NCI-H2171 (cell line): ENCODE results near the gene DDX25.

Source experiments
- DNase-seq: peaks from one replicate; lab custom pipeline; 2025; lab: John Stamatoyannopoulos, UW

The DDX25 gene

GRCh38 chr11:125950696-125951651 is 46.7 kb downstream of the DDX25 start:
- no peak for DNase-seq

- DNase-seq = no peak
Measured at GRCh38 chr11:125951731-125952130, 47.4 kb downstream of the DDX25 start.

GRCh38 chr11:125952559-125952958 is 48.3 kb downstream of the DDX25 start:
- no peak for DNase-seq

DNA sequence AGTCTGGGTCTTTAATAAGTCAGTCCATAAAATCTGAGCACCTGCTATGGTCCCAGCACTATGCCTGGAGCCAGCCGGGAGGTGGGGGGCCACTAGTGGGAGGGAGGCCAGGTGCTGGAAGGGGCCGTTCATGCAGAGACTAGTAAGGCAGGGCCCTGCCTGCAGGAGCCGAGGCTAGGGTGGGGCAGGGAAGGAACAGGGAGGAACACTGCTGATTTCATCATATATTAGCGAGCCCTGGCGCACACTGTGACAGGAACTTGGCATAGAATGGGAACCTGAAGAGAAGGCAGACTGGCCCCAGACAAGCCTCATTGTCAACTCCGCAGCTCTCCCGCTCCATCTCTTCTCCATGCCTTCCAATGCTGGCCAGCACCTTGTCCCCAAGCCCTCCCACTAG is 48.7 kb downstream of the DDX25 start:
- DNase-seq = no peak

GRCh38 chr11:125953401-125953935 is 49.2 kb downstream of the DDX25 start:
- no peak for DNase-seq

DNA sequence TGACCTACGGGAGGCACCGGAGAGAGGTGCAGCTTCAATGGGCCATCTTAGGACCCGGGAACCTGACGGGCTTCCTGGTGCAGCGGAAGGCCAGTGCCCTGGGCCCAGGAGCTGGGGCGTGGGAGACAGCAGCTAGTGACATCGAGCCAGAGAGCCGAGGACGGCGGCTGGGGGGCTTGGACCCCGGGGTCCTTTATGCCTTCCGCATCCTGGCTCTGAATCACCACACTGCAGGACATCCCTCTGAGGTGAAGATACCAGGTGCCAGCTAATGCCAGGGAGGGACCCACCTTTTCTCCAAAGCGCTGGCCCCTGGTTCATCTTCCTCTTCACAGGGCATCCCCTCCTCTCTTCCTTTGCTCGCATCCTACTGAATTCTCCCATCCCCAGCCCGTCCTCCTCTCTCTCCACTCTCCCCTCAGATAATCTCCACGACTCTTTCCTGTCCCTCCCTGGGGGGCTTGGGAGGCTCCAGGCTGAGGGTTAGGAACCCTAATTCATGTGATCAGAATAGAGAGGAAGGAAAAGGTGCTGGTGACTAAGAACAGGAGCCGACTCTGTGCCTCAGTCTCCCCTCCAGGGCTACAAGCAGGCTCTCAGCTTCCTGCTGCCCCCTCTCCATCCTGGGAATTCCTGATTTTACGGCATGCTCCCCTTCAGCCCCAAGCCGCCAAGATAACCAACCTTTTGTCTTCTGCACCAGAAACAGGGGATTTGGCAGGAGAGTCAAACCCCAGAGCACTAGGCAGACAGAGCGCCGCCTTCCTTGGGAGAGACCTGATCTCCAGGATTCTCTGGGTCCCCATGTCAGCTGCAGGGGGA is 50.0 kb downstream of the DDX25 start:
- DNase-seq = no peak

DNA sequence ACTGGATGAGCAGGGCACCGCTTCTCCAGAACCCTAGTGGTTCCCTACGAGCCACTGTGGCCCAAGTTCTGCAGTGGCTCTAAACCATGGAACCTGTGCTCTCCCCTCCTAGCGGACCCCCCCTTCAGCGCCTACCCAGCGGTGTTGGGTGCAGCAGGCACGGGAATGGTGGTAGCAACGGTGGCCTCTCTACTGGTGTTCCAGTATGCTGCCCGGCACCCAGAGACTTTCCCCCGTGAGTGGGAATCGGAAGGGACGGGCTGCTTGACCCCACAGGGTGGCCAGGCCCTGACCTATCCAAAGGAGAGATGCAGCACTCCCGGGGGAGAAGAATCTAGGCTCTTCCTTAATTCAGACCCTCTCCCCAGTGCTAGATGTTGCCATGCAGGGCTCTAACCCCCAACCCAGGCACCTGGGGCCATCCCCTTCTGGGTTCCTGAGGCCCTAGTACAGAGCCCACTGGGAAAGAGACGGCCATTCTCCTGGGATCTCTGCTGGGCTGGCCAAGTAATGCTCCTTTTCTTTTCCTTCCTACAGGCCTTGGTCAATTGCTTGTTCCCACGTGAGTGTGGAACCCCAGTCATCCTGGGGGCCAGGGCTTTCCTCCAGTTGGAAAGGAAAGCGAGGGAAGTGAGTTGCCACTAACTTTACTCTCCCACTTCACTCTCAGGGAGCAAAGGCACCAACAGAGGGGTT is 50.8 kb downstream of the DDX25 start:
- DNase-seq = no peak

DNA sequence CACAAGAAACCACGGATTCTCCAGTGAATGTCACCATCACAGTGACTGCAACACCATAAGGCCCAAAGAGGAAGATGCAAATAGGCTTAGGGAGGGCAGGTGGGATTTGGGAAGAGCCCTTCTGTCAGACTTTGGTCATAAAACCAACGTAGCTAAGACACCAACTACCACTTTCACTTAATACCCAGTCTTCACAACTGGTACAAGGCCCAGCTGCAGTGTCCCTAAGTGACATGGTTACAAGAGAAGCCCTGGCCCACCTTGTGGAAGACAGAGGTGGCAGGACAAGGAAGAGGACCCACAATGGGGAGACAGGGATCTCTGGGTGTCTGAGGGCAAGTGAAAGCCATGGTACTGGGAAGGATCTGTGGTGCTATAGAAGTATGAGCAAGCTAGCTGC is 51.5 kb downstream of the DDX25 start:
- no peak for DNase-seq

GRCh38 chr11:125956391-125957134 is 52.3 kb downstream of the DDX25 start:
- DNase-seq = no peak

DNA sequence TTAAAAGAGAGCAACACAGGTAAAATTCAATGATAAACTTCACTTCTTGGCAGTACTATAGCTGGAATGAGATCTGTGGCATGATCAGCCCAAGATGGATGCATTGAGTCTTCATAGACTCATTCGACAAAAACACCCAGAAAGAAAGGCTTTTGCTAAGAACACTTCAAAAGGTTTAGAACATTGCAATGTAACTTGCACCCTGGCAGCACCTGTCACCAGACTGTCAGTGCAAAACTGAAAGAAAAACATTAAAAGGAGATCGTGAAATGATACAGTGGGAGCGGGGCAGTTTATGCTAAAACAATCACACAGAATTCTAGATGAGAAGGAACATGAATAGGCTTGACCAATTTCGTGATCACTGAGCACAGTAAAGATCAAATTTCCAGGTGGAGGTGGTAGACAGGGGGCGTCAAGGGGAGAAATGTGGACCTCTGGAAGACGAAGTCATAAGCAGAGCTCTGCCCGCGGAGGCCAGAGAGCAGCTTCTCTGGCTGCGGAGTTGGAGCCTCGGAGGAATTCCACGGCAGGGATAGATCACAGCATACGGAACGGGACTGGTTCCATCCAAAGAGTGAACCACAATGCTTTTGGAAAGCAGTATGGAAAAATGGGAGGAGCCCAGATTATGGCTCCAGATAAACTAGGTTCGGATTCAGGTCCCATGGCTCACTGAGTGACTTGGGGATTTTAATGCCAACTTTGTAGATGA is 53.5 kb downstream of the DDX25 start:
- DNase-seq = no peak

DNA sequence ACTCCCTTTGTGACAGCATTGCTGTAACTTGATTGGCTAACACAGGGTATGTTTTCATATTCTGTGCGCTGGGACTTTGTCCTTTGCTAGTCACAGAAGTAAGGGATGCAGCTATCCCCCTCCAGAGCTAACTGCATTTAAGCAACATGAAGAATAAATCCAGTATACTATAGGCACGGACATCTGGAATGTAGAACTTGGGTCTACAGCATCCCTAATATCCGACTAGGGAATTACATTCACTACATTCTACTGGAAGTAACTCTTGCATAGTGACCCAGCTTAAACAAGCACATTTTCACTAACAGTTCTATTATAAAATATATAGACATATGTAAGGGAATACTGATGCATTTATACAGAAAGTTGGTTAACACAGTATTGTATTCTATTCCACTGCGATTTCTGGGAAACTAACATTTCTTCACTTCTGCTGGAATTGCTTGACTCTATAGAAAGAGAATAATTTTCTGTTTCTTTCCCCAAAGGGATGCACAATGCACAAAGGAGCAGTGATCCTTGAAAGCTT is 54.6 kb downstream of the DDX25 start:
- DNase-seq = no peak

DNA sequence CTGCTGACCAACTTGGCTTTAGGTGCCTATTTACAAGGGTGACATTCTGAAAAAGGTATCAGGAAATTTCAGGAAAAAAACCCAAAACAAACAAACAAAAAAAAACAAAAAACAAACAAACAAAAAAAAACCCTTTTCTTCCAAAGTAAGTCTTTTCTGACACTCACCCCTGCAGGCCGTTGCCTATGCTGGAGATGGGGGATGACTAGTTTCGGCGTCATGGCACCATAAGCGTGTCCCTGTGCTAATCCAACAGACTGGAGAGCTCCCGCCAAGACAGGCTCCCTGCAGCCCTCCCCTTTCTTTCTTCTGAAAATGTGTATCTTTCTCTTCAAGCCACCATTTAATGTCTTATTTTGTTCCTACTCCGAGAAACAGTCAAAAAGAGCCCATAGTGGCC is 55.2 kb downstream of the DDX25 start:
- DNase-seq = no peak

DNA sequence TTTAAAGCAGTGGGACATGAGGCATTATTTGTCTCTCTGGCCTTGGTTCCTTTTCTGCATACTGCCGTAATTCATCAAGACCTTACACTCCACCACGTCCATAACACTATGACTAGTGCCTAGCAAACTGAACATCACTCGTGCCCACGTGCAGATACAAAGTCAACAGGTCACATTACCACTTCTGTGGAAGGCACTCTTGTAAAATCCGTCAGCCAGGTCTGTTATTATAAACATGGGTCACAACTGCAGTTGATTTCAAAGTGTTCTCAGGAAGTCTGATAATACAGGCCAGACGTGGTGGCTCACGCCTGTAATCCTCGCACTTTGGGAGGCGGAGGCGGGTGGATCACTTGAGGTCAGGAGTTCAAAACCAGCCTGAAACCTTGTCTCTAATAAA is 55.6 kb downstream of the DDX25 start:
- no peak for DNase-seq

GRCh38 chr11:125960771-125961170 is 56.5 kb downstream of the DDX25 start:
- DNase-seq = no peak

DNA sequence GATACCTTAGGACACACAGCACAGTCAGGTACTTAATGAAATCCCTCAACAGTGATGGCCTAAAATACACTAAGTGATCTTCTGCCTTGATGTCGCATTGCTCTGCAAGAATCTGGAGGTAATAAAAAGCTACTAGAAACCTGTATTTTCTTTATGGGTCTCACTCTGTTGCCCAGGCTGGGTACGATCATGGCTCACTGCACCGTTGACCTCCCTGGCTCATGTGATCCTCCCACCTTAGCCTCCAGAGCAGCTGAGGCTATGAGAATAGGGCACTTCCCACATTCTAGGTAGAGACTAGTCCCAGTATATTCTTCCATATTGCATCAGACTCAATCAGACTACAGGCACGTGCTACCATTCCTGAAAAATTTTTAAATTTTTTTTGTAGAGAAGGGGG is 63.2 kb downstream of the DDX25 start:
- no peak for DNase-seq

DNA sequence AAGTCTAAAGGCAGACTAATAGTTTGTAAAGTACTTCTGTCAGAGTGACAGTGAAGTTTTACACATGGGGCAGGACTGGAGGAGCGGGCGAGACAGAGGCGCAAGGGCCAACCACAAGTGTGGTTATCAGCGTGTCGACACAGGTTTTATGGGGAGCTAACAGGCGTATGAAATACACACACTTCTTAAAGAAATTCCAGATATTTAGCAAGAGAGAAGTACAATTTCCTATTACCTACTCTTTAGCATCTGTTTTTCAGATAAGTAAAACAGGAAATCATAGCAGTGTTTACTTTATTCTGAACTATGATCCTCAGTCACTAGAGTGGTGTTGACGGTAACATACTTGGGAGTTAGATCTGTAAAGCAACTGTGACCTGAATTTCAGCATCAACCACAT is 64.0 kb downstream of the DDX25 start:
- DNase-seq = no peak

DNA sequence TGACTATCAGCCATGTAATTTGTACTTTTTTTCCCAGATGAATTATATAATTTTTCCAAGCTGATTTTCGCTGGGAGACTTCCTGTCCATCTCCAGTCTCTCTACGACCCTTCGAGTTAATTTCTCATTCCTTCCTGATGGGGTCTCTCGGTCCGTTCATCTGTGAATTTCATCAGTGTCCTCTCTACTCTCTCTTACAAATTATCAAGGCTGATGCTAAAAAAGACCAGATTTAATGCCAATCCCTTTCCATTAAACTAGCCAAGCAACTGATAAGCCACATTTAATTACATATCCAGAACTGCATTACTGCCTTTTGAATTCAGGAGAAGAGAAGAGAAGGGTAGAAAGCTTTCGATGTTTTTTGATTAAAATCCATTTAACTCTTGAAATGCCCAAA is 67.3 kb downstream of the DDX25 start:
- no peak for DNase-seq

GRCh38 chr11:125974284-125974683 is 70.0 kb downstream of the DDX25 start:
- no peak for DNase-seq

DNA sequence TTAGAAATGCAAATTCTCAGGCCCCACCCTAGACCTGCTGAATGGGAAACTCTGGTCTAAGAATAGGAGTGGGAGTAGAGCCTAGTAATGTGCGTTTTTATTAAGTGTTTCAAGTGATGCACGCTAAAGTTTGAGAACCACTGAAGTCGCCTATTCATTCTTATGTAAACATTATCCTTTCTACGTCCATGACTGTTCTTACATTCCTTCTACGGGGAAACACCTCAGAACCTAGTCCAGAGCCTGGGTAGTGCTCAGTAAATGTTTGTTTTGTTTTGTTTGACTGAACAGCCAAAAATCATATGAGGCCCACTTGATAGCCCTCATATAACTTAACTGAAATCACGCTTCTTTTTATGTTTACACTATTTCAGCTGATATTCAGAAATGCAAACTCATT is 71.3 kb downstream of the DDX25 start:
- no peak for DNase-seq

- no peak for DNase-seq
Measured at GRCh38 chr11:125976156-125976555, 71.8 kb downstream of the DDX25 start.

DNA sequence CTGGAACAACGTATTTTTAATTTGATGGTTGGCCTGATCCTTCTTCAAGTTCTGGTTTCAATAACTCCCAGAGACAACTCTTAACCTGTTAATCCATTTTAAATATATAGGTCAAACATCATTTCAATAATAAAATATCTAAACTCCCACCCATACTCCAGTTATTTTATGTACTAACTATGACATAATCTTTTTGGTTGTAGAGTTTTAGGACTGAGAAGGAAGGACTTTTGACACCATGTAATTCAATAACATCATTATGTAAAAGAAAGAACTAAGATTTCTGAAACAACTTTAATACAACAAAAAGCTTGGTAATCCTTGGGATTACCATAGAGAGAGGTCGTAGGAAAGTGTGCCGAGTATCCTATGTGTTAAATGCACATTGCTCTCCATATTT is 73.0 kb downstream of the DDX25 start:
- DNase-seq = no peak
